ENCODE measurements around the gene MYO1C.
"Not testable (repeated sequence)": the region's sequence is repeated elsewhere in the genome, so short reads cannot be mapped to it uniquely, and the experiment has no call there.

- TF ChIP-seq CTCF, POLR2A (IDR thresholded peaks at IDR 0.05): not testable (repeated sequence)
These were observed 46.8 kb downstream of the MYO1C start for GRCh38 chr17:1445695-1446094.
